ENCODE measurements around the gene MEMO1. TPM values are rescaled to one million over a fixed set of nuclear protein-coding genes. Genes with fewer than 3 reads are reported as not detected.

Gene MEMO1
- total and polyA plus RNA-seq, 9 of the 15 experiments (the other 6 are each of a cell fraction or from before 2014, with no cell fraction given) = 22.1 to 87.7 (median 61.2) TPM

DNA sequence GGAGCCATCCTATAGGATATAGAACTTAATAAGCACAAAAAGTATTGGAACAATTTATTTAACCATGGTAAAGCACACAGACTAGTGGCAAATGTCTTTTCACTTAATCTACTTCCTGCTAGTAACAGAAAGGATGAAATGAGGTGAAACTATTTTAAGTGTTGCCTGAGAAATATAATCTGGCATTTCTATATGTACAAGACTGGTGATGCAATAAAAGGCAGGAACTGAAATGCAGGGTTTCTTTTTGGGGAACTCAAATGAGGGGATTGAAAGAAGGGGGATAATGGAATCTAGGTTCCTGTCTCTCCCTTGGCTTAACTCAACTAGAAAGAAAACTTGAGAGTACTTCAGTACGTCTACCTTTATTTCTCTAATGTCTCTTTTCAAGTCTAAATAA, 122.3 kb downstream of the MEMO1 start:
- peaks cover 39% of the 10 kb centered on the region; the same call in 2 of the 3 replicates for H3K36me3 ChIP-seq (ENCODE audit: control insufficient read depth, insufficient read depth, low read length)
- FAIRE-seq (no peak), DNase-seq (ENCODE audit: extremely low read depth in 1 of 4, low spot score in 3 of 4) (no peak), ATAC-seq (no peak)
- intact Hi-C loops (cut with micrococcal nuclease) (loop anchor here (10.0 kb wide), 1 partner anchor 116 kb away; no protein-coding TSS in a partner anchor), in situ Hi-C loops (cut with MboI) (no loop called here)
- no peaks in the 10 kb centered on the region for H3K27me3 ChIP-seq (ENCODE audit: control insufficient read depth in 2 of 2, insufficient read depth in 2 of 2, low read length in 2 of 2)
- ChIA-PET POLR2A (no interaction called here), CTCF (ENCODE audit: low intra/inter-chr PET ratio) (no interaction called here)
- H3K4me1 ChIP-seq (replicated peaks in 1 of 2; ENCODE audit: control insufficient read depth in 2 of 2, insufficient read depth in 2 of 2, low read length in 2 of 2) = no peaks in the 10 kb centered on the region
- no peak overlapping the region for H3K4me3 ChIP-seq
- H3K9me1 ChIP-seq (ENCODE audit: control insufficient read depth, insufficient read depth, low read length) = no peaks in the 10 kb centered on the region
- 100% methylated on average over 1 of the region's 1 CpG for WGBS (ENCODE audit: insufficient coverage, low coverage, missing lambda C conversion rate)
- H2AFZ ChIP-seq (ENCODE audit: low read depth, low read length) = no peak overlapping the region
- no peaks in the 10 kb centered on the region; the same call in 2 of the 3 replicates for H3K79me2 ChIP-seq (ENCODE audit: control insufficient read depth, insufficient read depth, low read length)
- no peak overlapping the region for H3K4me2 ChIP-seq (ENCODE audit: insufficient read depth, low read length)
- BruUV-seq (replicated peaks) = no TSS peak
- TF ChIP-seq CEBPB (tag; IDR thresholded peaks at IDR 0.05) (peak; percentile 58; the same call in 1 of the 2 replicates), GABPB1 (CRISPR knock-in tag; IDR thresholded peaks at IDR 0.05) (no peak), ZKSCAN1 (IDR thresholded peaks at IDR 0.05; ENCODE audit: low read depth, low read length) (no peak), CREM (IDR thresholded peaks at IDR 0.05; ENCODE audit: low read depth) (no peak), EP400 (IDR thresholded peaks at IDR 0.05) (no peak), RAD51 (IDR thresholded peaks at IDR 0.05; ENCODE audit: borderline replicate concordance, low read depth) (no peak), CEBPG (CRISPR knock-in tag; IDR thresholded peaks at IDR 0.05) (peak; percentile 59; the same call in 1 of the 2 replicates), CEBPG (tag; conservative IDR thresholded peaks at IDR 0.05 in 1 of 2, IDR thresholded peaks at IDR 0.05 in 1 of 2) (peak; percentile 67 to 82), SLC30A9 (CRISPR knock-in tag; IDR thresholded peaks at IDR 0.05) (no peak), CTBP1 (IDR thresholded peaks at IDR 0.05; ENCODE audit: borderline replicate concordance) (no peak)
- TF ChIP-seq, protein P1, sequence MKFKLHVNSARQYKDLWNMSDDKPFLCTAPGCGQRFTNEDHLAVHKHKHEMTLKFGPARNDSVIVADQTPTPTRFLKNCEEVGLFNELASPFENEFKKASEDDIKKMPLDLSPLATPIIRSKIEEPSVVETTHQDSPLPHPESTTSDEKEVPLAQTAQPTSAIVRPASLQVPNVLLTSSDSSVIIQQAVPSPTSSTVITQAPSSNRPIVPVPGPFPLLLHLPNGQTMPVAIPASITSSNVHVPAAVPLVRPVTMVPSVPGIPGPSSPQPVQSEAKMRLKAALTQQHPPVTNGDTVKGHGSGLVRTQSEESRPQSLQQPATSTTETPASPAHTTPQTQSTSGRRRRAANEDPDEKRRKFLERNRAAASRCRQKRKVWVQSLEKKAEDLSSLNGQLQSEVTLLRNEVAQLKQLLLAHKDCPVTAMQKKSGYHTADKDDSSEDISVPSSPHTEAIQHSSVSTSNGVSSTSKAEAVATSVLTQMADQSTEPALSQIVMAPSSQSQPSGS (CRISPR knock-in tag; IDR thresholded peaks at IDR 0.05) = no peak
- TF ChIP-seq, protein P2, sequence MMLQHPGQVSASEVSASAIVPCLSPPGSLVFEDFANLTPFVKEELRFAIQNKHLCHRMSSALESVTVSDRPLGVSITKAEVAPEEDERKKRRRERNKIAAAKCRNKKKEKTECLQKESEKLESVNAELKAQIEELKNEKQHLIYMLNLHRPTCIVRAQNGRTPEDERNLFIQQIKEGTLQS (IDR thresholded peaks at IDR 0.05) = peak; percentile 86
- TF ChIP-seq, protein P2 (CRISPR knock-in tag; conservative IDR thresholded peaks at IDR 0.05) = no peak
- TF ChIP-seq, protein P3, sequence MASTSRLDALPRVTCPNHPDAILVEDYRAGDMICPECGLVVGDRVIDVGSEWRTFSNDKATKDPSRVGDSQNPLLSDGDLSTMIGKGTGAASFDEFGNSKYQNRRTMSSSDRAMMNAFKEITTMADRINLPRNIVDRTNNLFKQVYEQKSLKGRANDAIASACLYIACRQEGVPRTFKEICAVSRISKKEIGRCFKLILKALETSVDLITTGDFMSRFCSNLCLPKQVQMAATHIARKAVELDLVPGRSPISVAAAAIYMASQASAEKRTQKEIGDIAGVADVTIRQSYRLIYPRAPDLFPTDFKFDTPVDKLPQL (IDR thresholded peaks at IDR 0.05; ENCODE audit: extremely low read depth, insufficient read length) = no peak
- TF ChIP-seq, protein P4, sequence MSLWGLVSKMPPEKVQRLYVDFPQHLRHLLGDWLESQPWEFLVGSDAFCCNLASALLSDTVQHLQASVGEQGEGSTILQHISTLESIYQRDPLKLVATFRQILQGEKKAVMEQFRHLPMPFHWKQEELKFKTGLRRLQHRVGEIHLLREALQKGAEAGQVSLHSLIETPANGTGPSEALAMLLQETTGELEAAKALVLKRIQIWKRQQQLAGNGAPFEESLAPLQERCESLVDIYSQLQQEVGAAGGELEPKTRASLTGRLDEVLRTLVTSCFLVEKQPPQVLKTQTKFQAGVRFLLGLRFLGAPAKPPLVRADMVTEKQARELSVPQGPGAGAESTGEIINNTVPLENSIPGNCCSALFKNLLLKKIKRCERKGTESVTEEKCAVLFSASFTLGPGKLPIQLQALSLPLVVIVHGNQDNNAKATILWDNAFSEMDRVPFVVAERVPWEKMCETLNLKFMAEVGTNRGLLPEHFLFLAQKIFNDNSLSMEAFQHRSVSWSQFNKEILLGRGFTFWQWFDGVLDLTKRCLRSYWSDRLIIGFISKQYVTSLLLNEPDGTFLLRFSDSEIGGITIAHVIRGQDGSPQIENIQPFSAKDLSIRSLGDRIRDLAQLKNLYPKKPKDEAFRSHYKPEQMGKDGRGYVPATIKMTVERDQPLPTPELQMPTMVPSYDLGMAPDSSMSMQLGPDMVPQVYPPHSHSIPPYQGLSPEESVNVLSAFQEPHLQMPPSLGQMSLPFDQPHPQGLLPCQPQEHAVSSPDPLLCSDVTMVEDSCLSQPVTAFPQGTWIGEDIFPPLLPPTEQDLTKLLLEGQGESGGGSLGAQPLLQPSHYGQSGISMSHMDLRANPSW (CRISPR knock-in tag; IDR thresholded peaks at IDR 0.05) = no peak
- no peaks in the 10 kb centered on the region for H4K20me1 ChIP-seq (replicated peaks; ENCODE audit: control insufficient read depth, insufficient read depth, low read length)
- no peaks in the 10 kb centered on the region for H3K9me3 ChIP-seq (replicated peaks; ENCODE audit: control insufficient read depth, insufficient read depth, low read depth, low read length)
- H3K9ac ChIP-seq (ENCODE audit: insufficient read depth in 1 of 2, low read depth in 2 of 2, low read length in 2 of 2) = no peak overlapping the region
- H3K27ac ChIP-seq (ENCODE audit: extremely low read depth, low read depth, low read length) = no peak overlapping the region; the same call in 2 of the 3 replicates
